SK-N-SH treated with all-trans-retinoic acid at 6 μM for 48 hours (cell line): ENCODE measurements around the gene PBX3.
"Not testable (repeated sequence)": the region's sequence is repeated elsewhere in the genome, so short reads cannot be mapped to it uniquely, and the experiment has no call there.

Experiments used
- ARNTL ChIP-seq: fragments of 450-650 bp; formaldehyde crosslinking; IDR thresholded peaks from 2 replicates; pipeline ENCODE4 v1.5.0; 2020; ENCODE audit warnings: low read depth, mild to moderate bottlenecking, moderate library complexity, borderline replicate concordance
- BACH2 ChIP-seq: fragments of 250-450 bp; sonication (Bioruptor Pico); IDR thresholded peaks from 2 replicates; pipeline ENCODE4 v1.9.0; 2021; ENCODE audit warnings: mild to moderate bottlenecking, borderline replicate concordance
- CREB5 ChIP-seq: fragments of 250-450 bp; sonication (Bioruptor Pico); IDR thresholded peaks from 2 replicates; pipeline ENCODE4 v1.5.1; 2020; ENCODE audit warnings: low read depth, mild to moderate bottlenecking, moderate library complexity
- CSDC2 ChIP-seq: fragments of 250-450 bp; sonication (Bioruptor Pico); IDR thresholded peaks from 2 replicates; pipeline ENCODE4 v1.5.0; 2020; ENCODE audit warnings: mild to moderate bottlenecking, moderate library complexity
- CSRNP3 ChIP-seq: fragments of 250-450 bp; sonication (Bioruptor Pico); IDR thresholded peaks from 2 replicates; pipeline ENCODE4 v1.5.1; 2021; ENCODE audit warnings: mild to moderate bottlenecking, moderate library complexity
- ISL1 ChIP-seq: fragments of 250-450 bp; sonication (Bioruptor Pico); IDR thresholded peaks from 2 replicates; pipeline ENCODE4 v2.1.2; 2022; ENCODE audit warnings: mild to moderate bottlenecking, moderate library complexity
- POU6F1 ChIP-seq: fragments of 250-450 bp; sonication (Bioruptor Pico); IDR thresholded peaks from 2 replicates; pipeline ENCODE4 v1.8.0; 2021; ENCODE audit warnings: low read depth, mild to moderate bottlenecking, moderate library complexity, borderline replicate concordance
- PPARA ChIP-seq: fragments of 250-450 bp; sonication (Bioruptor Pico); IDR thresholded peaks from 2 replicates; pipeline ENCODE4 v1.5.0; 2020; ENCODE audit warnings: mild to moderate bottlenecking, borderline replicate concordance
- RARB ChIP-seq: fragments of 250-450 bp; sonication (Bioruptor Pico); IDR thresholded peaks from 2 replicates; pipeline ENCODE4 v1.8.0; 2021; ENCODE audit warnings: mild to moderate bottlenecking, moderate library complexity
- ZNF565 ChIP-seq: fragments of 450-650 bp; formaldehyde crosslinking; conservative IDR thresholded peaks from 2 replicates; pipeline ENCODE4 v1.5.0; 2020; ENCODE audit warnings: low read depth, mild to moderate bottlenecking, moderate library complexity
- ZNF70 ChIP-seq: fragments of 450-650 bp; formaldehyde crosslinking; IDR thresholded peaks from 2 replicates; pipeline ENCODE4 v1.5.0; 2020; ENCODE audit warnings: mild to moderate bottlenecking, moderate library complexity
- TF ChIP-seq, protein P1 (sequence below): fragments of 250-450 bp; sonication (Bioruptor Pico); IDR thresholded peaks from 2 replicates; pipeline ENCODE4 v1.8.0; 2020; ENCODE audit warnings: mild to moderate bottlenecking, moderate library complexity, borderline replicate concordance

GRCh38 chr9:125823874-125824406 lies 76.8 kb downstream of the PBX3 start:
- TF ChIP-seq ZNF565, ISL1, POU6F1, CSDC2, BACH2, CSRNP3, ARNTL, RARB, PPARA, CREB5, ZNF70 (CRISPR knock-in tag): not testable (repeated sequence)
- TF ChIP-seq, protein P1, sequence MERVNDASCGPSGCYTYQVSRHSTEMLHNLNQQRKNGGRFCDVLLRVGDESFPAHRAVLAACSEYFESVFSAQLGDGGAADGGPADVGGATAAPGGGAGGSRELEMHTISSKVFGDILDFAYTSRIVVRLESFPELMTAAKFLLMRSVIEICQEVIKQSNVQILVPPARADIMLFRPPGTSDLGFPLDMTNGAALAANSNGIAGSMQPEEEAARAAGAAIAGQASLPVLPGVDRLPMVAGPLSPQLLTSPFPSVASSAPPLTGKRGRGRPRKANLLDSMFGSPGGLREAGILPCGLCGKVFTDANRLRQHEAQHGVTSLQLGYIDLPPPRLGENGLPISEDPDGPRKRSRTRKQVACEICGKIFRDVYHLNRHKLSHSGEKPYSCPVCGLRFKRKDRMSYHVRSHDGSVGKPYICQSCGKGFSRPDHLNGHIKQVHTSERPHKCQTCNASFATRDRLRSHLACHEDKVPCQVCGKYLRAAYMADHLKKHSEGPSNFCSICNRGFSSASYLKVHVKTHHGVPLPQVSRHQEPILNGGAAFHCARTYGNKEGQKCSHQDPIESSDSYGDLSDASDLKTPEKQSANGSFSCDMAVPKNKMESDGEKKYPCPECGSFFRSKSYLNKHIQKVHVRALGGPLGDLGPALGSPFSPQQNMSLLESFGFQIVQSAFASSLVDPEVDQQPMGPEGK (CRISPR knock-in tag), result not testable (repeated sequence)
